Endodermal cell (in vitro differentiated cells): Measurements from ENCODE around the gene ILKAP. TPM values are rescaled to one million over a fixed set of nuclear protein-coding genes. Genes with fewer than 3 reads are reported as not detected.
A peak's percentile ranks its signal among the peaks of the same experiment; 100 is the strongest.

Experiments
- DNase-seq: peaks from one replicate; pipeline ENCODE4 v3.0.0-alpha.2; 2017
- H3K27ac ChIP-seq: 2 replicates; pipeline ENCODE4 v1.5.1; 2013; ENCODE audit warnings: mild to moderate bottlenecking, low read depth, low read length, moderate library complexity
- H3K27me3 ChIP-seq: 2 replicates; pipeline ENCODE4 v1.6.1; 2013; ENCODE audit warnings: mild to moderate bottlenecking, low read length, moderate library complexity; ENCODE audit not compliant: insufficient read depth, control insufficient read depth, poor library complexity, severe bottlenecking
- H3K36me3 ChIP-seq: 2 replicates; pipeline ENCODE4 v1.7.0; 2013; ENCODE audit warnings: mild to moderate bottlenecking, low read length, moderate library complexity; ENCODE audit not compliant: control insufficient read depth, insufficient read depth
- H3K4me1 ChIP-seq: one replicate; pipeline ENCODE4 v1.7.0; 2013; ENCODE audit warnings: low read length; ENCODE audit not compliant: control insufficient read depth, insufficient read depth
- H3K4me3 ChIP-seq: 2 replicates; pipeline ENCODE4 v1.5.1; 2013; ENCODE audit warnings: mild to moderate bottlenecking, low read length, moderate library complexity
- H3K9ac ChIP-seq: 2 replicates; pipeline ENCODE4 v1.6.1; 2013; ENCODE audit warnings: mild to moderate bottlenecking, low read length, moderate library complexity; ENCODE audit not compliant: poor library complexity, severe bottlenecking; ENCODE audit errors: extremely low read depth
- H3K9me3 ChIP-seq: 2 replicates; pipeline ENCODE4 v1.6.1; 2013; ENCODE audit warnings: mild to moderate bottlenecking, low read length, moderate library complexity; ENCODE audit not compliant: control insufficient read depth
- H3K27ac Mint-ChIP-seq: 2 replicates; pipeline ENCODE4 v1.8.0; 2020; ENCODE audit warnings: mixed read lengths
- H3K27me3 Mint-ChIP-seq: 2 replicates; pipeline ENCODE4 v1.8.0; 2021; ENCODE audit warnings: mild to moderate bottlenecking, mixed read lengths; ENCODE audit not compliant: insufficient read depth
- H3K36me3 Mint-ChIP-seq: 2 replicates; pipeline ENCODE4 v1.8.0; 2020; ENCODE audit warnings: low read depth, mixed read lengths
- H3K4me1 Mint-ChIP-seq: 2 replicates; pipeline ENCODE4 v1.8.0; 2020; ENCODE audit warnings: mixed read lengths
- H3K4me3 Mint-ChIP-seq: 2 replicates; pipeline ENCODE4 v1.8.0; 2020; ENCODE audit warnings: mild to moderate bottlenecking, moderate library complexity, mixed read lengths
- H3K9me3 Mint-ChIP-seq: 2 replicates; pipeline ENCODE4 v1.8.0; 2020; ENCODE audit warnings: mild to moderate bottlenecking, mixed read lengths
- WGBS, 2 experiments: methylation state at CpG; one replicate each; pipeline versions ENCODE4 v1.1.5 to v1.1.7; 2013; ENCODE audit warnings: missing lambda C conversion rate in 2 of 2, mixed read lengths in 1 of 2; ENCODE audit not compliant: insufficient coverage in 1 of 2, insufficient read length in 1 of 2; 5-methylcytosine and 5-hydroxymethylcytosine counted together
- total RNA-seq, 2 donors: library from RNA; stranded (reverse); fragmentation: NEBNext Ultra II Directional in 1 of 2; extraction: Animal tissue kit (Norgen Biotek cat#: 25700) in 1 of 2; gene quantifications; 2 replicates in 1 of 2; 3 replicates in 1 of 2; pipeline ENCODE4 v1.2.1, GENCODE V29; 2021
- TF ChIP-seq, protein P1 (sequence below): fragments of 200-600 bp; sonication (generic); conservative IDR thresholded peaks from 2 replicates; pipeline ENCODE4 v1.5.0; 2021; ENCODE audit warnings: antibody characterized with exemption, mild to moderate bottlenecking

ILKAP gene
- total RNA-seq, 2 donors from 2014 or later, result 40.9 to 46.4 TPM

DNA sequence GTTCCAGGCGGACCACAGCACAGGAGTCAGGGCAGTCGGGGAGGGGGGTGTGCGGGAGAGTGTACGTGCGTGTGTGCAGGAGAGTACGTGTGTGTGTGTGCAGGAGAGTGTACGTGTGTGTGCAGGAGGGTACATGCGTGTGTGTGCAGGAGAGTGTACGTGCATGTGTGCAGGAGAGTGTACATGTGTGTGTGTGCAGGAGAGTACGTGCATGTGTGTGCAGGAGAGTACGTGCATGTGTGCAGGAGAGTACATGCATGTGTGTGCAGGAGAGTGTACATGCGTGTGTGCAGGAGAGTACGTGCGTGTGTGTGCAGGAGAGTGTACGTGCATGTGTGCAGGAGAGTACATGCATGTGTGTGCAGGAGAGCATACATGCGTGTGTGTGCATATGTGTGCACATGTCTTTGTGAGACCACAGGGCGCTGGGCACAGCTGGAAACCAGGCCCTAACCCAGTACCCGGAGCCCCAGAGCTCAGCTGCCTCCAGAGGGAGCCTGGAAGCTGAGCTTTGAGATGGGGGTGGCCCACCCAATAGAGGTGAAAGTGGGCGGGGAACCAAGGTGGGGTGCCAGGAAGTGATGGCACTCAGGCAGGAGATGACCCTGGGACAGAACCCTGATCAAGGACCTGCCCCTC is 78.9 kb downstream of the ILKAP start:
- H3K27ac ChIP-seq, result no peak overlapping the region
- no peak for DNase-seq
- TF ChIP-seq, protein P1, sequence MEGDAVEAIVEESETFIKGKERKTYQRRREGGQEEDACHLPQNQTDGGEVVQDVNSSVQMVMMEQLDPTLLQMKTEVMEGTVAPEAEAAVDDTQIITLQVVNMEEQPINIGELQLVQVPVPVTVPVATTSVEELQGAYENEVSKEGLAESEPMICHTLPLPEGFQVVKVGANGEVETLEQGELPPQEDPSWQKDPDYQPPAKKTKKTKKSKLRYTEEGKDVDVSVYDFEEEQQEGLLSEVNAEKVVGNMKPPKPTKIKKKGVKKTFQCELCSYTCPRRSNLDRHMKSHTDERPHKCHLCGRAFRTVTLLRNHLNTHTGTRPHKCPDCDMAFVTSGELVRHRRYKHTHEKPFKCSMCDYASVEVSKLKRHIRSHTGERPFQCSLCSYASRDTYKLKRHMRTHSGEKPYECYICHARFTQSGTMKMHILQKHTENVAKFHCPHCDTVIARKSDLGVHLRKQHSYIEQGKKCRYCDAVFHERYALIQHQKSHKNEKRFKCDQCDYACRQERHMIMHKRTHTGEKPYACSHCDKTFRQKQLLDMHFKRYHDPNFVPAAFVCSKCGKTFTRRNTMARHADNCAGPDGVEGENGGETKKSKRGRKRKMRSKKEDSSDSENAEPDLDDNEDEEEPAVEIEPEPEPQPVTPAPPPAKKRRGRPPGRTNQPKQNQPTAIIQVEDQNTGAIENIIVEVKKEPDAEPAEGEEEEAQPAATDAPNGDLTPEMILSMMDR, result no peak
- no peak overlapping the region for H3K27ac Mint-ChIP-seq
- no peaks in the 10 kb centered on the region for H3K4me1 ChIP-seq
- no peaks in the 10 kb centered on the region for H3K9me3 ChIP-seq
- WGBS, 2 experiments, result 91 to 93% methylated on average over 14 to 19 of the region's 19 CpGs
- H3K36me3 ChIP-seq, result no peaks in the 10 kb centered on the region
- no peak overlapping the region for H3K9ac ChIP-seq
- H3K27me3 Mint-ChIP-seq, result no peaks in the 10 kb centered on the region
- H3K9me3 Mint-ChIP-seq, result no peaks in the 10 kb centered on the region
- H3K4me3 Mint-ChIP-seq, result no peak overlapping the region
- no peaks in the 10 kb centered on the region for H3K4me1 Mint-ChIP-seq
- no peak overlapping the region for H3K4me3 ChIP-seq
- no peaks in the 10 kb centered on the region for H3K36me3 Mint-ChIP-seq
- H3K27me3 ChIP-seq, result no peaks in the 10 kb centered on the region

DNA sequence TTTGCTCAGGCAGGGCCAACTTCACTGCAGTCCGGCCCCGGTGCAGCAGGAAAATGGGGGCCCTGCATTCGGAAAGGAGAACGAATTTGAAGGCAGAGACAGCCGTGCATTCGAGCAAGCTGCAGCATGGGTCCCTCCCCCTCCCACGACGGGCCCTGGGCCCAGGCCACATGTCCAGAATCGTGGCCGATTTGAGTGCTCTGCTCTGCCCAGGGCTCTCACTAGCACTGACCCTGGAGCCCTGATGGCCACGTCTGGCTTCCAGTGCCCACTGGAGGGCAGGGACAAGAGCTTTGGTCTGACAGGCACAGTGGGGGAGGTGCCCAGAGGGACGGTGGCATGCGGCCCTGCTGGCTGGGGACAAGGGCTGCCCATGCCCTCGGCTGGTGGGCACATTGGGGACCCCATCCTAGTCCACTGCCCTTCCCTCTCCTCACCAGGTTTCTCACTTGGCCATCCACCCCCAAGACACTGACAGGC is 79.5 kb downstream of the ILKAP start:
- no peak for DNase-seq
- Mint-ChIP-seq H3K4me3 (no peak overlapping the region), H3K4me1 (no peaks in the 10 kb centered on the region), H3K9me3 (no peaks in the 10 kb centered on the region), H3K27me3 (no peaks in the 10 kb centered on the region), H3K27ac (no peak overlapping the region), H3K36me3 (no peaks in the 10 kb centered on the region)
- H3K4me3 ChIP-seq, result no peak overlapping the region
- peak overlapping the region; percentile 10 for H3K27ac ChIP-seq
- peaks cover 3% of the 10 kb centered on the region for H3K27me3 ChIP-seq
- TF ChIP-seq, protein P1, result no peak
- no peaks in the 10 kb centered on the region for H3K9me3 ChIP-seq
- no peaks in the 10 kb centered on the region for H3K4me1 ChIP-seq
- WGBS, 2 experiments, result 87 to 94% methylated on average over 12 to 14 of the region's 14 CpGs
- H3K36me3 ChIP-seq, result no peaks in the 10 kb centered on the region
- H3K9ac ChIP-seq, result no peak overlapping the region

DNA sequence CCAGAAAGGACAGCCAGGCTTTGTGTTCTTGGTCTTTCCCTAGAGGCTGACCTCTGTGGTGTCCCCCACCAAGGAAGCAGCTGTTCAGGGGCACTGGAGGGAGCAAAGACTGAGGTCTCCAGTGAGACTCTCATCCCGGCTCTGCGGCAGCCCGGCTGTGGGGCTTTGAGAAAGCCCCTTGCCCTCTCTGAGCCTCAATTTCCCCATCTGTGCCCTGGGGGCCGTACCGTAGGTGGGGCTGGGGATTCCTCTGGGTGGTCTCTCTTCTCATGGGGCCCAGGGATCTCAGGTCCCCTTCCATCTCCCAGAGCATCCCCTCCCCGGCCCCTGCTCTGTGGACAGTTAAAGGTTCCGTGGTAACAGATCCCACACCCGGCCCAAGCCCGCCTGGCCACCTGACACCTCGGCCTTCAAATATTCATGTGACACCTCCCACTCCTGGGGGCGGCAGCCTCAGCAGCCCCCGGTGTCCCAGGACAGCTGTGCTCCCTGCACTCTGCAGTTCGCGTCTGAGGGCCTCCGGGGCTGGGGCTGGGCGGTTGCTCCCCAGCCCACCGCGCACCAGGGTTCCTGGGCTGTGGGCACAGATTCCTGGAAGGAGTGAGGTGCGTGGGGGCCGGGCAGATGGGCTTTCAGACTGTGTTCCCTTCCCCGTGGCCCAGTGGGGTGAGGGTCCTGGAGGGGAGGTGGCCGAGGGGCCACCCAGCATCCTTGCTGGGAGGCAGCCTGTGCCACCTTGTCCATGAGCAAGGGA is 80.1 kb downstream of the ILKAP start:
- Histone ChIP-seq H3K9me3 (no peaks in the 10 kb centered on the region), H3K27ac (peak overlapping the region; percentile 49), H3K27me3 (peaks cover 6% of the 10 kb centered on the region), H3K36me3 (no peaks in the 10 kb centered on the region), H3K9ac (no peak overlapping the region), H3K4me1 (no peaks in the 10 kb centered on the region), H3K4me3 (no peak overlapping the region)
- peak; percentile 26 for DNase-seq
- Mint-ChIP-seq H3K27me3 (peaks cover under 1% of the 10 kb centered on the region), H3K27ac (no peak overlapping the region), H3K4me3 (no peak overlapping the region), H3K9me3 (no peaks in the 10 kb centered on the region), H3K4me1 (no peaks in the 10 kb centered on the region), H3K36me3 (no peaks in the 10 kb centered on the region)
- WGBS, 2 experiments, result 81 to 87% methylated on average over 6 to 22 of the region's 22 CpGs
- TF ChIP-seq, protein P1, result no peak
